Measurements from ENCODE around the gene FCN1. TPM values are rescaled to one million over a fixed set of nuclear protein-coding genes. Genes with fewer than 3 reads are reported as not detected.

The FCN1 gene
- total RNA-seq, 1 donor from 2014 or later = not detected

DNA sequence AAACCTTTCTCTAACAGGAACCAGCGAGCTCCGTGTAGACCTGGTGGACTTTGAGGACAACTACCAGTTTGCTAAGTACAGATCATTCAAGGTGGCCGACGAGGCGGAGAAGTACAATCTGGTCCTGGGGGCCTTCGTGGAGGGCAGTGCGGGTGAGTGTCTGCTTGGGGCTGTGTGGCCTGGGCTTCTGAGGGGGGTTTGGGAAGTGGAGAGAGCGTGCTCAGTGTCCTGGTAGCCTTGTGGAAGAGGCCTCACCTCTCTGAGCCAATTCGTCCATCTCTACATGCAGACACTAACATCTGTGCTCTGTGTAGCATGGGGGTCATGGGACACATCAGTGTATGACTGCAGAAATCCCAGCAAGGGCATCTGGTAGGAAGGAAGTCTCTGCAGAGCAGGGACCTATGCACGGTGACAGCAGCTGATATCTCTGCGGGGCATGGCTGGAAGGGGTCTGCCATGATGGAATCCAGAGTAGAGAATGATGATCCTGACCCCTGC lies 31.2 kb downstream of the FCN1 start:
- no peaks in the 10 kb centered on the region for H3K36me3 Mint-ChIP-seq
- no peak for DNase-seq (ENCODE audit: extremely low spot score, unreplicated experiment)
- H3K4me1 Mint-ChIP-seq (ENCODE audit: unreplicated experiment) = peaks cover 6% of the 10 kb centered on the region
- H3K4me3 Mint-ChIP-seq = no peak overlapping the region
- no peaks in the 10 kb centered on the region for H3K9me3 Mint-ChIP-seq
- TF ChIP-seq, protein P1, sequence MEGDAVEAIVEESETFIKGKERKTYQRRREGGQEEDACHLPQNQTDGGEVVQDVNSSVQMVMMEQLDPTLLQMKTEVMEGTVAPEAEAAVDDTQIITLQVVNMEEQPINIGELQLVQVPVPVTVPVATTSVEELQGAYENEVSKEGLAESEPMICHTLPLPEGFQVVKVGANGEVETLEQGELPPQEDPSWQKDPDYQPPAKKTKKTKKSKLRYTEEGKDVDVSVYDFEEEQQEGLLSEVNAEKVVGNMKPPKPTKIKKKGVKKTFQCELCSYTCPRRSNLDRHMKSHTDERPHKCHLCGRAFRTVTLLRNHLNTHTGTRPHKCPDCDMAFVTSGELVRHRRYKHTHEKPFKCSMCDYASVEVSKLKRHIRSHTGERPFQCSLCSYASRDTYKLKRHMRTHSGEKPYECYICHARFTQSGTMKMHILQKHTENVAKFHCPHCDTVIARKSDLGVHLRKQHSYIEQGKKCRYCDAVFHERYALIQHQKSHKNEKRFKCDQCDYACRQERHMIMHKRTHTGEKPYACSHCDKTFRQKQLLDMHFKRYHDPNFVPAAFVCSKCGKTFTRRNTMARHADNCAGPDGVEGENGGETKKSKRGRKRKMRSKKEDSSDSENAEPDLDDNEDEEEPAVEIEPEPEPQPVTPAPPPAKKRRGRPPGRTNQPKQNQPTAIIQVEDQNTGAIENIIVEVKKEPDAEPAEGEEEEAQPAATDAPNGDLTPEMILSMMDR (conservative IDR thresholded peaks at IDR 0.05) = no peak
- no peak overlapping the region for H3K27ac Mint-ChIP-seq
- H3K27me3 Mint-ChIP-seq = peaks cover 6% of the 10 kb centered on the region

DNA sequence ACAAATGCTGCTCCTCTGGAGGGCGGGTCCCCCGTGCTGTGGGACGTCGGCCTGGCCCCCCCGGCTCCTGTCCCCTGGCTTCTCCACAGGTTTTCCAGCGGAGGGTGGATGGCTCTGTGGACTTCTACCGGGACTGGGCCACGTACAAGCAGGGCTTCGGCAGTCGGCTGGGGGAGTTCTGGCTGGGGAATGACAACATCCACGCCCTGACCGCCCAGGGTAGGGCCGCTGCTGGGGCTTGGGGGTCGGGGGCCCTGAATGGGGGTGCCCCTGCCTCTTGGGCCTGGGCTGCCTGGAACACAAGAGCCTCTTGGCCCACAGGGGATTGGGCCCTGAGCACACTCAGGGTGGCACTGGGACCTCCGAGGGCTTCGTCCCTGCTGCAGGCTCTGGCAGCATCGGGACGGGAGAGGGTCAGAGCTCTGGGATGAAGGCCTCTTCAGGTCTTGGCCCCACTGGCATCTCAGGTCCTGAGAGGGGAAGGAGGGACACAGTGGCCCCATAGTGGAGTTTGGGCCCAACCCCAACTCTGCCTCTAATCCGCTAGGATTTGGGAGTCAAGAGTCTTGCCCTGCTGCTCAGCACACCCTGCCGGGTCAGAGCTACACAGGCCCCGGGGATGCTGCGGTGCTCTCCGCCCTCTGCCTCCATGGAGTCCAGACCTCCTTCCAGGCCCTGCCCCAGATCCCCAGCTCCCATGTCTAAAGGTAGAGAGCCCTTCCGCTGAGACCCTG lies 31.9 kb downstream of the FCN1 start:
- Mint-ChIP-seq H3K27ac (no peak overlapping the region), H3K27me3 (peaks cover 6% of the 10 kb centered on the region), H3K9me3 (no peaks in the 10 kb centered on the region), H3K4me3 (no peak overlapping the region), H3K4me1 (ENCODE audit: unreplicated experiment) (peaks cover 1% of the 10 kb centered on the region), H3K36me3 (no peaks in the 10 kb centered on the region)
- DNase-seq (ENCODE audit: extremely low spot score, unreplicated experiment) = no peak
- TF ChIP-seq, protein P1 (conservative IDR thresholded peaks at IDR 0.05) = no peak

DNA sequence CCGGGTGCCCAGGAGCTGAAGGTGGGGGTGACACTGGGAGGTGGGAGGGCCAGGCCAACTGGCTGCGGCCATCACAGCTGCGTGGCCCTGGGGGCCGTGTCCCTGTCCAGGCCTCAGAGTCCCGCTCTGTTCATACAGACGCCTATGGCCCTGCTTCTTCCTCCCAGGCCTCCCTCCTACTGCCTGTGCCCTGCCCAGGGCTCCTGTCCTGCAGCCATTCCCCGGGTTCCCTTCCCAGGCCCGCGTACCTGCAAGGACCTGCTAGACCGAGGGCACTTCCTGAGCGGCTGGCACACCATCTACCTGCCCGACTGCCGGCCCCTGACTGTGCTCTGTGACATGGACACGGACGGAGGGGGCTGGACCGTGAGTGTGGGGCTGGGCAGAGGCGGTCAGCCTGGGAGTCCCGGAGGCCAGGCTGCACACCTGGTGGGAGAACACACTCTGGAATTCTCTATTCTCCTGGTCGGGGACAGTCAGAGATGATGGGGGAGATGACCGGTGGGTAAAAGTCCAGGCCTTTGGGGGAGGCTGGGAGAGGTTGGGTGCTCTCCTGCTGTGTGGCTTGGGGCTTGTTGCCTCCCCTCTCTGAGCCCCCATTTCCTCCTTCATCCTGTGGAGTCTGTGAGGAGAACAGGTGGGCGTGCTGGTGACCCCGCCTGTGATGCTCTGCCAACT lies 32.6 kb downstream of the FCN1 start:
- DNase-seq (ENCODE audit: extremely low spot score, unreplicated experiment) = no peak
- Mint-ChIP-seq H3K9me3 (no peaks in the 10 kb centered on the region), H3K4me3 (no peak overlapping the region), H3K4me1 (ENCODE audit: unreplicated experiment) (no peaks in the 10 kb centered on the region), H3K27ac (no peak overlapping the region), H3K27me3 (peaks cover 7% of the 10 kb centered on the region), H3K36me3 (no peaks in the 10 kb centered on the region)
- TF ChIP-seq, protein P1 (conservative IDR thresholded peaks at IDR 0.05) = no peak

DNA sequence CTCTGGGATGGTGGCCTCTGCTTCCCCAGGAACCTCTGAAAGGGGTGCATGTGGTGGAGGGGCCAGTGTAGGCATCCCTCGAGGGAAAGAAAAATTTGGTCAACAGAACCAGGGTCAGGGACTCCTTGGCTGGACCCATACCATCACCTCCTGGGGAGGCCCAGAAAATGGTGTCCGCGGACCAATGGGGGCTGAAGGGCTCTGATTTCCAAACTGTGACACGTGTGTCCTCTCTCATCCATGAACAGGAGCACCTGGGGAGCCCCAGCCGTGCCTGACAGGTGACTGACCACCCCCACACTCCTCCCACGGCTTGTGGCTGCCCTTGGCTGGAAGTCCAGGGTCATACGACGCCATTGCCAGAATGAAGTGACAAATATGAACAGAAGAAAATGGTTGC lies 33.2 kb downstream of the FCN1 start:
- no peak for DNase-seq (ENCODE audit: extremely low spot score, unreplicated experiment)
- Mint-ChIP-seq H3K9me3 (no peaks in the 10 kb centered on the region), H3K27me3 (peaks cover 8% of the 10 kb centered on the region), H3K36me3 (no peaks in the 10 kb centered on the region), H3K4me3 (no peak overlapping the region), H3K4me1 (ENCODE audit: unreplicated experiment) (no peaks in the 10 kb centered on the region), H3K27ac (no peak overlapping the region)
- TF ChIP-seq, protein P1 (conservative IDR thresholded peaks at IDR 0.05) = no peak

DNA sequence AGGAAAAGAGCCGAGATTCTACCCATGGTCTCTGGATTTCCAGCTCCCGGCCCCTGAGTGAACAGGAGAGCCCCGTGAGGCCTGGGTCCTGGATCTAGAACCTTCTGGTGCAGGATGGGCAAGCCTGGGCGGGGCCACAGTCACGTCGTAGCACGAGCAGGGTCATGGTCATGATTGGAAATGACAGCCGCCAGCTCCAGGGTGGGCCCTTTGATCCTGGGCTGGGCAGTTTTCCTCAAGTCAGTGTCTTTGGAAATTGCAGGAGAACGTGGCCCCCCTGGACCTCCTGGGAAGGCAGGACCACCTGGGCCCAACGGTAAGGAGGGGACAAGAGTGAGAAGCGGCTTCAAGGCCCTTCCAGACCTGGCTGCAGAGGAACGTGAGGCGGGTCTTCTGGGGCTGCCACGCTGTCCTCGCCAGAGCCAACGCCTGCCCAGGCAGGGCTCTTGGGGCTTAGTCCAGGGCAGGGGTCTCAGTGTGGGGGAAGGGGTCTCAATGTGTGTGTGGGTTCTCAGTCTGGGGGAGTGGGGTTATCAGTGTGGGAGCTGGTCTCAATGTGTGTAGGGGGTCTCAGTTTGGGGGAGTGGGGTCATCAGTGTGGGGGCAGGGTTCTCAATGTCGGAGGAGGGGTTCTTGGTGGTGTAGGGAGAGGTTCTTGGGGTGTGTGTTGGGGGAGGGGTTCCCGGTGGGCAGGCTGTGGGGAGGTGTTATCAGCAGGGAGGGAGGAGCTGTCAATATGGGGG lies 34.5 kb downstream of the FCN1 start:
- Mint-ChIP-seq H3K9me3 (no peaks in the 10 kb centered on the region), H3K27me3 (peaks cover 8% of the 10 kb centered on the region), H3K27ac (no peak overlapping the region), H3K36me3 (no peaks in the 10 kb centered on the region), H3K4me3 (no peak overlapping the region), H3K4me1 (ENCODE audit: unreplicated experiment) (no peaks in the 10 kb centered on the region)
- no peak for DNase-seq (ENCODE audit: extremely low spot score, unreplicated experiment)
- TF ChIP-seq, protein P1 (conservative IDR thresholded peaks at IDR 0.05) = no peak
